ENCODE measurements around the gene SPTBN1. TPM values are rescaled to one million over a fixed set of nuclear protein-coding genes. Genes with fewer than 3 reads are reported as not detected.

Gene SPTBN1
- total RNA-seq, 1 donor from 2014 or later, result 217 TPM

GRCh38 chr2:54664238-54664786, 208.2 kb downstream of the SPTBN1 start:
- Mint-ChIP-seq H3K27me3 (ENCODE audit: low read depth) (no peaks in the 10 kb centered on the region), H3K36me3 (ENCODE audit: low read depth) (peaks cover 43% of the 10 kb centered on the region), H3K4me1 (peaks cover 34% of the 10 kb centered on the region), H3K9me3 (no peaks in the 10 kb centered on the region), H3K27ac (ENCODE audit: unreplicated experiment) (peak overlapping the region; percentile 25), H3K4me3 (no peak overlapping the region)
- DNase-seq (ENCODE audit: low read depth, low spot score), result no peak
- TF ChIP-seq CTCF (conservative IDR thresholded peaks at IDR 0.05), result no peak

GRCh38 chr2:54665436-54665856, 209.3 kb downstream of the SPTBN1 start:
- no peak overlapping the region for H3K27ac Mint-ChIP-seq (ENCODE audit: unreplicated experiment)
- H3K4me3 Mint-ChIP-seq, result peak overlapping the region; percentile 32
- H3K9me3 Mint-ChIP-seq, result no peaks in the 10 kb centered on the region
- no peaks in the 10 kb centered on the region for H3K27me3 Mint-ChIP-seq (ENCODE audit: low read depth)
- H3K36me3 Mint-ChIP-seq (ENCODE audit: low read depth), result peaks cover 38% of the 10 kb centered on the region
- peak; percentile 74 for TF ChIP-seq CTCF (conservative IDR thresholded peaks at IDR 0.05)
- H3K4me1 Mint-ChIP-seq, result peaks cover 34% of the 10 kb centered on the region
- peak; percentile 47 for DNase-seq (ENCODE audit: low read depth, low spot score)

GRCh38 chr2:54666131-54666633, 210.1 kb downstream of the SPTBN1 start:
- Mint-ChIP-seq H3K36me3 (ENCODE audit: low read depth) (peaks cover 41% of the 10 kb centered on the region), H3K4me3 (no peak overlapping the region), H3K4me1 (peaks cover 34% of the 10 kb centered on the region), H3K9me3 (no peaks in the 10 kb centered on the region), H3K27me3 (ENCODE audit: low read depth) (no peaks in the 10 kb centered on the region), H3K27ac (ENCODE audit: unreplicated experiment) (peak overlapping the region; percentile 29)
- DNase-seq (ENCODE audit: low read depth, low spot score), result no peak
- TF ChIP-seq CTCF (conservative IDR thresholded peaks at IDR 0.05), result no peak

GRCh38 chr2:54666634-54667265, 210.6 kb downstream of the SPTBN1 start:
- no peak overlapping the region for H3K4me3 Mint-ChIP-seq
- peaks cover 34% of the 10 kb centered on the region for H3K4me1 Mint-ChIP-seq
- no peaks in the 10 kb centered on the region for H3K27me3 Mint-ChIP-seq (ENCODE audit: low read depth)
- TF ChIP-seq CTCF (conservative IDR thresholded peaks at IDR 0.05), result no peak
- H3K36me3 Mint-ChIP-seq (ENCODE audit: low read depth), result peaks cover 40% of the 10 kb centered on the region
- H3K27ac Mint-ChIP-seq (ENCODE audit: unreplicated experiment), result peak overlapping the region; percentile 29
- no peaks in the 10 kb centered on the region for H3K9me3 Mint-ChIP-seq
- DNase-seq (ENCODE audit: low read depth, low spot score), result no peak

- H3K9me3 Mint-ChIP-seq, result no peaks in the 10 kb centered on the region
- H3K36me3 Mint-ChIP-seq (ENCODE audit: low read depth), result peaks cover 39% of the 10 kb centered on the region
- H3K27ac Mint-ChIP-seq (ENCODE audit: unreplicated experiment), result no peak overlapping the region
- no peak for TF ChIP-seq CTCF (conservative IDR thresholded peaks at IDR 0.05)
- DNase-seq (ENCODE audit: low read depth, low spot score), result no peak
- no peaks in the 10 kb centered on the region for H3K27me3 Mint-ChIP-seq (ENCODE audit: low read depth)
- H3K4me1 Mint-ChIP-seq, result peaks cover 39% of the 10 kb centered on the region
- no peak overlapping the region for H3K4me3 Mint-ChIP-seq
Observed at GRCh38 chr2:54667266-54667639, 211.1 kb downstream of the SPTBN1 start.
